ENCODE results near the gene CHST11. TPM values are rescaled to one million over a fixed set of nuclear protein-coding genes. Genes with fewer than 3 reads are reported as not detected.

Gene CHST11
- total RNA-seq, 1 experiment from 2014 or later, result 6.7 TPM

- Histone ChIP-seq H3K23ac (ENCODE audit: insufficient read length, low read depth, low read length) (no peak overlapping the region), H4K5ac (ENCODE audit: insufficient read length, low read depth, low read length) (no peak overlapping the region), H4K91ac (ENCODE audit: insufficient read length, low read depth, low read length) (no peak overlapping the region), H4K8ac (replicated peaks; ENCODE audit: insufficient read length, low read depth, low read length) (no peak overlapping the region), H2AK5ac (ENCODE audit: insufficient read length, low read length) (no peak overlapping the region), H3K4me1 (ENCODE audit: insufficient read depth, low read length) (no peaks in the 10 kb centered on the region), H3K18ac (ENCODE audit: insufficient read length, low read depth, low read length) (no peak overlapping the region), H3K27me3 (ENCODE audit: insufficient read depth, low read length) (no peaks in the 10 kb centered on the region), H2BK5ac (ENCODE audit: insufficient read length, low read length) (no peak overlapping the region), H2BK12ac (ENCODE audit: insufficient read length, low read depth, low read length) (no peak overlapping the region), H4K20me1 (ENCODE audit: control insufficient read depth, insufficient read depth, insufficient read length) (no peaks in the 10 kb centered on the region), H3K23me2 (ENCODE audit: insufficient read length, low read depth, low read length, poor library complexity, severe bottlenecking) (no peaks in the 10 kb centered on the region), H2BK20ac (ENCODE audit: low read depth, low read length, poor library complexity, severe bottlenecking) (no peak overlapping the region), H3K27ac (ENCODE audit: insufficient read length, low read depth, low read length) (no peak overlapping the region), H3K79me1 (ENCODE audit: insufficient read depth, low read depth, low read length, poor library complexity, severe bottlenecking) (no peaks in the 10 kb centered on the region), H3K9ac (ENCODE audit: extremely low read depth, insufficient read length, low read length) (no peak overlapping the region), H3K4ac (ENCODE audit: low read depth, low read length) (no peak overlapping the region), H2BK15ac (ENCODE audit: low read depth, low read length) (no peak overlapping the region), H3K14ac (ENCODE audit: insufficient read depth, low read length) (no peak overlapping the region), H3K4me2 (ENCODE audit: insufficient read depth, insufficient read length, low read length) (no peak overlapping the region), H2BK120ac (ENCODE audit: low read depth, low read length, poor library complexity, severe bottlenecking) (no peak overlapping the region), H3T11ph (ENCODE audit: low read length) (no peak overlapping the region), H3K56ac (ENCODE audit: insufficient read length, low read depth, low read length) (no peak overlapping the region), H3K79me2 (ENCODE audit: insufficient read depth, low read length) (no peaks in the 10 kb centered on the region), H3K9me3 (ENCODE audit: control insufficient read depth, low read depth, low read length) (no peaks in the 10 kb centered on the region), H2AFZ (ENCODE audit: low read length) (no peak overlapping the region)
- no peaks in the 10 kb centered on the region for H3K36me3 Mint-ChIP-seq (ENCODE audit: insufficient read depth in 1 of 3, low read depth in 3 of 3)
- peaks cover 6 to 19% of the 10 kb centered on the region in 2 experiments for H3K4me1 Mint-ChIP-seq
- no peaks in the 10 kb centered on the region for H3K9me3 Mint-ChIP-seq
- DNase-seq, result no peak
- no peaks in the 10 kb centered on the region; the same call in 1 of the 2 replicates for H3K27me3 Mint-ChIP-seq (ENCODE audit: low read depth)
- H3K27ac Mint-ChIP-seq, result no peak overlapping the region
- WGBS (ENCODE audit: extremely low coverage, insufficient read length, low lambda C conversion rate), result no CpG with 5 or more reads among the region's 4 CpGs
- TF ChIP-seq, protein P1, sequence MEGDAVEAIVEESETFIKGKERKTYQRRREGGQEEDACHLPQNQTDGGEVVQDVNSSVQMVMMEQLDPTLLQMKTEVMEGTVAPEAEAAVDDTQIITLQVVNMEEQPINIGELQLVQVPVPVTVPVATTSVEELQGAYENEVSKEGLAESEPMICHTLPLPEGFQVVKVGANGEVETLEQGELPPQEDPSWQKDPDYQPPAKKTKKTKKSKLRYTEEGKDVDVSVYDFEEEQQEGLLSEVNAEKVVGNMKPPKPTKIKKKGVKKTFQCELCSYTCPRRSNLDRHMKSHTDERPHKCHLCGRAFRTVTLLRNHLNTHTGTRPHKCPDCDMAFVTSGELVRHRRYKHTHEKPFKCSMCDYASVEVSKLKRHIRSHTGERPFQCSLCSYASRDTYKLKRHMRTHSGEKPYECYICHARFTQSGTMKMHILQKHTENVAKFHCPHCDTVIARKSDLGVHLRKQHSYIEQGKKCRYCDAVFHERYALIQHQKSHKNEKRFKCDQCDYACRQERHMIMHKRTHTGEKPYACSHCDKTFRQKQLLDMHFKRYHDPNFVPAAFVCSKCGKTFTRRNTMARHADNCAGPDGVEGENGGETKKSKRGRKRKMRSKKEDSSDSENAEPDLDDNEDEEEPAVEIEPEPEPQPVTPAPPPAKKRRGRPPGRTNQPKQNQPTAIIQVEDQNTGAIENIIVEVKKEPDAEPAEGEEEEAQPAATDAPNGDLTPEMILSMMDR (conservative IDR thresholded peaks at IDR 0.05), result no peak
- H3K4me3 Mint-ChIP-seq, result no peak overlapping the region
These were observed 126.6 kb downstream of the CHST11 start for GRCh38 chr12:104583301-104583700.
